ENCODE results near the gene TMEM229B. TPM values are rescaled to one million over a fixed set of nuclear protein-coding genes. Genes with fewer than 3 reads are reported as not detected.

Gene TMEM229B
- total RNA-seq, 1 donor from 2014 or later = 1.3 TPM

- H3K4me1 ChIP-seq (ENCODE audit: insufficient read depth, low read length) = no peaks in the 10 kb centered on the region
- Mint-ChIP-seq H3K4me3 (ENCODE audit: unreplicated experiment) (no peak overlapping the region), H3K36me3 (ENCODE audit: low read depth, unreplicated experiment) (no peaks in the 10 kb centered on the region)
Measured at GRCh38 chr14:67510121-67510520, 21.6 kb upstream of the TMEM229B start.

GRCh38 chr14:67508956-67509355 is 20.4 kb upstream of the TMEM229B start:
- H3K4me2 ChIP-seq (ENCODE audit: low read length) = no peak overlapping the region
- H3K27me3 ChIP-seq (ENCODE audit: insufficient read depth, low read length) = peaks cover 4% of the 10 kb centered on the region
- FAIRE-seq (no peak), DNase-seq (ENCODE audit: low read depth) (no peak)
- Mint-ChIP-seq H3K27me3 (ENCODE audit: low read depth, unreplicated experiment) (peaks cover 3% of the 10 kb centered on the region), H3K4me1 (ENCODE audit: low read depth, unreplicated experiment) (peaks cover 13% of the 10 kb centered on the region), H3K27ac (ENCODE audit: unreplicated experiment) (no peak overlapping the region), H3K4me3 (ENCODE audit: unreplicated experiment) (no peak overlapping the region), H3K36me3 (ENCODE audit: low read depth, unreplicated experiment) (no peaks in the 10 kb centered on the region), H3K9me3 (ENCODE audit: unreplicated experiment) (no peaks in the 10 kb centered on the region)
- no peaks in the 10 kb centered on the region for H3K79me2 ChIP-seq (ENCODE audit: insufficient read depth, low read length)
- H4K20me1 ChIP-seq (ENCODE audit: insufficient read depth, low read length) = no peaks in the 10 kb centered on the region
- TF ChIP-seq EZH2 (IDR thresholded peaks at IDR 0.05; ENCODE audit: insufficient read depth, low read length) (no peak), CTCF (IDR thresholded peaks at IDR 0.05; ENCODE audit: insufficient read depth, low read depth, low read length) (no peak)
- no peaks in the 10 kb centered on the region for H3K4me1 ChIP-seq (ENCODE audit: insufficient read depth, low read length)
- H2AFZ ChIP-seq (ENCODE audit: low read depth, low read length) = no peak overlapping the region
- H3K9me3 ChIP-seq (ENCODE audit: insufficient read depth, low read depth, low read length) = no peaks in the 10 kb centered on the region
- no peak overlapping the region for H3K4me3 ChIP-seq (ENCODE audit: insufficient read depth, low read depth, low read length)
- no peaks in the 10 kb centered on the region for H3K36me3 ChIP-seq (ENCODE audit: insufficient read depth, low read length)
- H3K9ac ChIP-seq (ENCODE audit: low read length) = no peak overlapping the region
- no peak overlapping the region for H3K27ac ChIP-seq (ENCODE audit: low read depth, low read length)

More at GRCh38 chr14:67510121-67510520, 21.6 kb upstream of the TMEM229B start:
- no peaks in the 10 kb centered on the region for H3K79me2 ChIP-seq (ENCODE audit: insufficient read depth, low read length)
- no peak overlapping the region for H3K27ac ChIP-seq (ENCODE audit: low read depth, low read length)
- H3K27me3 ChIP-seq (ENCODE audit: insufficient read depth, low read length) = peaks cover 8% of the 10 kb centered on the region
- H3K9ac ChIP-seq (ENCODE audit: low read length) = no peak overlapping the region
- TF ChIP-seq EZH2 (IDR thresholded peaks at IDR 0.05; ENCODE audit: insufficient read depth, low read length) (no peak), CTCF (IDR thresholded peaks at IDR 0.05; ENCODE audit: insufficient read depth, low read depth, low read length) (no peak)
- H3K4me1 Mint-ChIP-seq (ENCODE audit: low read depth, unreplicated experiment) = peaks cover 13% of the 10 kb centered on the region
- H3K27me3 Mint-ChIP-seq (ENCODE audit: low read depth, unreplicated experiment) = peaks cover 6% of the 10 kb centered on the region
- no peak for FAIRE-seq
- H3K9me3 Mint-ChIP-seq (ENCODE audit: unreplicated experiment) = no peaks in the 10 kb centered on the region
- H3K4me2 ChIP-seq (ENCODE audit: low read length) = no peak overlapping the region
- no peak overlapping the region for H3K4me3 ChIP-seq (ENCODE audit: insufficient read depth, low read depth, low read length)
- no peaks in the 10 kb centered on the region for H4K20me1 ChIP-seq (ENCODE audit: insufficient read depth, low read length)
- no peak overlapping the region for H2AFZ ChIP-seq (ENCODE audit: low read depth, low read length)
- no peak for DNase-seq (ENCODE audit: low read depth)
- H3K27ac Mint-ChIP-seq (ENCODE audit: unreplicated experiment) = no peak overlapping the region
- H3K36me3 ChIP-seq (ENCODE audit: insufficient read depth, low read length) = no peaks in the 10 kb centered on the region
- no peaks in the 10 kb centered on the region for H3K9me3 ChIP-seq (ENCODE audit: insufficient read depth, low read depth, low read length)

GRCh38 chr14:67505254-67505653 is 16.7 kb upstream of the TMEM229B start:
- Histone ChIP-seq H3K9me3 (ENCODE audit: insufficient read depth, low read depth, low read length) (no peaks in the 10 kb centered on the region), H3K4me2 (ENCODE audit: low read length) (no peak overlapping the region), H3K4me1 (ENCODE audit: insufficient read depth, low read length) (no peaks in the 10 kb centered on the region), H3K27me3 (ENCODE audit: insufficient read depth, low read length) (peaks cover 6% of the 10 kb centered on the region), H3K27ac (ENCODE audit: low read depth, low read length) (no peak overlapping the region), H3K9ac (ENCODE audit: low read length) (no peak overlapping the region), H3K79me2 (ENCODE audit: insufficient read depth, low read length) (no peaks in the 10 kb centered on the region), H3K36me3 (ENCODE audit: insufficient read depth, low read length) (no peaks in the 10 kb centered on the region), H2AFZ (ENCODE audit: low read depth, low read length) (no peak overlapping the region), H3K4me3 (ENCODE audit: insufficient read depth, low read depth, low read length) (no peak overlapping the region), H4K20me1 (ENCODE audit: insufficient read depth, low read length) (no peaks in the 10 kb centered on the region)
- no peaks in the 10 kb centered on the region for H3K9me3 Mint-ChIP-seq (ENCODE audit: unreplicated experiment)
- DNase-seq (ENCODE audit: low read depth) (no peak), FAIRE-seq (no peak)
- H3K27ac Mint-ChIP-seq (ENCODE audit: unreplicated experiment) = no peak overlapping the region
- H3K4me3 Mint-ChIP-seq (ENCODE audit: unreplicated experiment) = no peak overlapping the region
- peaks cover 3% of the 10 kb centered on the region for H3K4me1 Mint-ChIP-seq (ENCODE audit: low read depth, unreplicated experiment)
- no peak for TF ChIP-seq CTCF (IDR thresholded peaks at IDR 0.05; ENCODE audit: insufficient read depth, low read depth, low read length)
- H3K27me3 Mint-ChIP-seq (ENCODE audit: low read depth, unreplicated experiment) = no peaks in the 10 kb centered on the region
- H3K36me3 Mint-ChIP-seq (ENCODE audit: low read depth, unreplicated experiment) = no peaks in the 10 kb centered on the region
